ENCODE measurements around the gene ANLN. TPM values are rescaled to one million over a fixed set of nuclear protein-coding genes. Genes with fewer than 3 reads are reported as not detected.

The ANLN gene
- total RNA-seq, 1 donor from 2014 or later: 3.3 TPM

DNA sequence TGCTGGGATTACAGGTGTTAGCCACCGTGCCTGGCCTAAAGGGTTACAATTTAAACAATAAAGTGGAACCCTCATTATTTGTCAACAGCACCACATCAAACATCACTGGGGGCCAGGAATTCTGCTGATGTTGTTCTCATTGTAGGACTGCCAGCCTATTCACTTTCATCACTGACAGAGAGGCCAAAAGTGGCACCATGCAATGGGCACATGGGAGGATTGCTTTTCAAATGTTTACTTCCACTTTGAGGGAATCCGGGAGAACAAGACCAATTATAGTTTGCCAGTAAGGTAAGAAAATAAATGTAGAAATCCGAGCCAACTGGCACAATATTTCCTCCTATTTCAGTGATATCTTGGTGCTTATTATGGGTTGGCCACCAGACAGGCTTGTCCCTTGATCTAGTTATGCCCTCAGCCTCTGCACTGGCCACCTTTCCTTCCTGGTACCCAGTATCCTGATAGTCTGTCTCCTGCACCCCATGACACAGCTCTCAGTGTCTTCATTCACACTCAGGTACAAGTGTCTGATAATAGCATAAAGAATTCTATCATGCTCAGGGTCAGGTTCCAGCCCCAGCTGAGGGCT, 82.6 kb downstream of the ANLN start:
- DNase-seq (no peak), ATAC-seq (no peak)
- H3K4me1 ChIP-seq: no peaks in the 10 kb centered on the region
- TF ChIP-seq, protein P1, sequence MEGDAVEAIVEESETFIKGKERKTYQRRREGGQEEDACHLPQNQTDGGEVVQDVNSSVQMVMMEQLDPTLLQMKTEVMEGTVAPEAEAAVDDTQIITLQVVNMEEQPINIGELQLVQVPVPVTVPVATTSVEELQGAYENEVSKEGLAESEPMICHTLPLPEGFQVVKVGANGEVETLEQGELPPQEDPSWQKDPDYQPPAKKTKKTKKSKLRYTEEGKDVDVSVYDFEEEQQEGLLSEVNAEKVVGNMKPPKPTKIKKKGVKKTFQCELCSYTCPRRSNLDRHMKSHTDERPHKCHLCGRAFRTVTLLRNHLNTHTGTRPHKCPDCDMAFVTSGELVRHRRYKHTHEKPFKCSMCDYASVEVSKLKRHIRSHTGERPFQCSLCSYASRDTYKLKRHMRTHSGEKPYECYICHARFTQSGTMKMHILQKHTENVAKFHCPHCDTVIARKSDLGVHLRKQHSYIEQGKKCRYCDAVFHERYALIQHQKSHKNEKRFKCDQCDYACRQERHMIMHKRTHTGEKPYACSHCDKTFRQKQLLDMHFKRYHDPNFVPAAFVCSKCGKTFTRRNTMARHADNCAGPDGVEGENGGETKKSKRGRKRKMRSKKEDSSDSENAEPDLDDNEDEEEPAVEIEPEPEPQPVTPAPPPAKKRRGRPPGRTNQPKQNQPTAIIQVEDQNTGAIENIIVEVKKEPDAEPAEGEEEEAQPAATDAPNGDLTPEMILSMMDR (IDR thresholded peaks at IDR 0.05): no peak
- no peaks in the 10 kb centered on the region for H3K9me3 ChIP-seq
- no peaks in the 10 kb centered on the region for H3K27me3 ChIP-seq
- no peak overlapping the region for H3K27ac ChIP-seq
- no peak overlapping the region for H3K4me3 ChIP-seq
- no peaks in the 10 kb centered on the region for H3K36me3 ChIP-seq
- intact Hi-C loops (cut with DNase I): no loop called here

GRCh38 chr7:36473454-36474282, 84.0 kb downstream of the ANLN start:
- peak; percentile 58 for ATAC-seq
- no peak for DNase-seq

GRCh38 chr7:36474283-36475010, 84.8 kb downstream of the ANLN start:
- ATAC-seq: no peak
- H3K9me3 ChIP-seq: no peaks in the 10 kb centered on the region
- TF ChIP-seq, protein P1 (IDR thresholded peaks at IDR 0.05): no peak
- intact Hi-C loops (cut with DNase I): no loop called here
- no peaks in the 10 kb centered on the region for H3K36me3 ChIP-seq
- no peaks in the 10 kb centered on the region for H3K27me3 ChIP-seq
- H3K4me1 ChIP-seq: no peaks in the 10 kb centered on the region
- DNase-seq: no peak
- no peak overlapping the region for H3K4me3 ChIP-seq
- no peak overlapping the region for H3K27ac ChIP-seq

More at GRCh38 chr7:36473454-36474282, 84.0 kb downstream of the ANLN start:
- no peaks in the 10 kb centered on the region for H3K9me3 ChIP-seq
- H3K27me3 ChIP-seq: no peaks in the 10 kb centered on the region
- no peaks in the 10 kb centered on the region for H3K4me1 ChIP-seq
- TF ChIP-seq, protein P1 (IDR thresholded peaks at IDR 0.05): peak; percentile 40
- no peak overlapping the region for H3K27ac ChIP-seq
- H3K36me3 ChIP-seq: no peaks in the 10 kb centered on the region
- intact Hi-C loops (cut with DNase I): no loop called here
- H3K4me3 ChIP-seq: no peak overlapping the region

DNA sequence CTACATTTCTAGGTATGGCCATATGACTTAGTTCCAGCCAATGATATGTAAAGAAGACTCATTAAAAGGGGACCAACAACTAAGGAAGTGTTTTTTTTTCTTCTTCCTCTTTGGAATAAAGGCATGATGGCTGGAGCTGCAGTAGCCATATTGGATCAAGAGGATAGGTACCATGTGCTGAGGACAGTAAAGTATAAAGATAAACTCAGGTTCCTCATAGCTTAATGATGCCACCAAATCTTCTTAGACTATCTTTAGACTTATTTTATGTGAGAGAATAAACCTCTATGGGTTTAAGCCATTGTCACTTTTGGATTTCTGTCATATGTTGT, 85.3 kb downstream of the ANLN start:
- H3K4me1 ChIP-seq: no peaks in the 10 kb centered on the region
- ATAC-seq (no peak), DNase-seq (no peak)
- H3K27me3 ChIP-seq: no peaks in the 10 kb centered on the region
- H3K9me3 ChIP-seq: no peaks in the 10 kb centered on the region
- TF ChIP-seq, protein P1 (IDR thresholded peaks at IDR 0.05): no peak
- H3K27ac ChIP-seq: no peak overlapping the region
- intact Hi-C loops (cut with DNase I): no loop called here
- no peak overlapping the region for H3K4me3 ChIP-seq
- H3K36me3 ChIP-seq: no peaks in the 10 kb centered on the region

DNA sequence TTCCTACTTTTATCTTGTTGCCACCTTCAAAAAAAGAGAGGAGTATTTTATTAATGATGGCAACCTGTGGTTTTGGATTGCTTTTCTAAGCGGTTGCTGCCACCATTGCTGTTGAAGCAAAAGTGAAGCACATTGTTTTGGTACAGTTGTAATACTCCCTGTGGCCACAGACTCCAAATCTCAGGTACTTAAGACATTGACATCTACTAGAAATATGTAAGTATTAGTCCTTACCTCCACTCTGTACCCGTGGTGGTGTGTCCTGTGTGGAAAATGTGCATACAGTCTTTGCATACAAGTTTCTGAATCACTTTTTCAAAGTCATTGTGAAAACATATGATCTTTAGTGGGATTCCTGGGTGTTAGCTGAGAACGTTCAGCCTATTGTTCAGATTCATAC, 85.7 kb downstream of the ANLN start:
- intact Hi-C loops (cut with DNase I): no loop called here
- H3K36me3 ChIP-seq: no peaks in the 10 kb centered on the region
- TF ChIP-seq, protein P1 (IDR thresholded peaks at IDR 0.05): no peak
- H3K4me1 ChIP-seq: no peaks in the 10 kb centered on the region
- no peak for DNase-seq
- H3K9me3 ChIP-seq: no peaks in the 10 kb centered on the region
- H3K27me3 ChIP-seq: no peaks in the 10 kb centered on the region
- ATAC-seq: no peak
- no peak overlapping the region for H3K27ac ChIP-seq
- H3K4me3 ChIP-seq: no peak overlapping the region

Data from upper lobe of right lung (tissue), 1 donor.